Measurements from ENCODE around the gene GALNT18.
A peak's percentile ranks its signal among the peaks of the same experiment; 100 is the strongest.

Gene GALNT18

DNA sequence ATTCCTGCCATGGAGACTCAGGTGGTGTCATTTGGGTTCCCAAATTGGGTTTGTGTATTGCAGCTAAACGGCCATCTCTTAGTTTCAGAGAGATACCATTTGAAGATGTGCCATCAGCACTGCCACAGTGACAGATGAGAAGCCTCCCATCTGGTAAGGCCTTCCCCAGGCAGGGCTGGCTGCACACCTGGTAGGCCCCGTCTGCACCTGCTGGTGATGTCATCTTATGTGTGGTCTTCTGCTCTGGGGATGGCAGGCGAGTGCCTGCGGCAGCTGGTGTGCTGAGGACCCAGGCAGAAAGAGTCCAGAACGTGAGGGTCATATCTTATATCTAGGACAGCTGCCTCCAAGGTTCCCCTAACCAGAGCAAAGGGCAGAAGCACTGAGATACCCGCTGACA lies 369.4 kb downstream of the GALNT18 start:
- peak; percentile 73 for DNase-seq

DNA sequence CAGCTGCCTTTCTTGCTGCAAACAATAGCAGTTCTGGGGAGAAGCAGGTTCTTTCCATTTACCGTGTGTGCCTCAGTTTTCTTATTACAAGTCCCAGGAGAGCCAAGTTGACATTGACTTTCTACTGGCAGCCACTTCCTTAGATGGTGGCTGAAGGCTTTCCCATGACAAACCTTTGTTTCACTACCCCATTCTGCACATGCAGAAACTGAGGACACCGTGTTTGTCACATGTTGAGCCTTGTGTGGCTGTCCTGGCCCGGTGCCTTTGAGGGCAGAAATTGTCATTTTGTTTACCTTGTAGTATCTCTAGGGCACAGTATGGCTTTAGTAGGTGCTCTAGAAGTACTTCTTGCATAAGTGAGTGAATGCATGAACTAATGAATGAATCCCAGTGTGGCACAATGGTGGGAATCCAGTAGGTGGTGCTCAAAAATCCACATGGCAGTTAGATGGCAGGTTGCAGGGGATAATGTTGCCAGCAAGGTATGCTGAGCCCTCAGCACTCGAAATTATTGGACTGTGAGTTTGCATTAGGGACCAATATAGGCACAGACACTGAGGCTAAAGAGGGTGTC lies 370.3 kb downstream of the GALNT18 start:
- no peak for DNase-seq

DNA sequence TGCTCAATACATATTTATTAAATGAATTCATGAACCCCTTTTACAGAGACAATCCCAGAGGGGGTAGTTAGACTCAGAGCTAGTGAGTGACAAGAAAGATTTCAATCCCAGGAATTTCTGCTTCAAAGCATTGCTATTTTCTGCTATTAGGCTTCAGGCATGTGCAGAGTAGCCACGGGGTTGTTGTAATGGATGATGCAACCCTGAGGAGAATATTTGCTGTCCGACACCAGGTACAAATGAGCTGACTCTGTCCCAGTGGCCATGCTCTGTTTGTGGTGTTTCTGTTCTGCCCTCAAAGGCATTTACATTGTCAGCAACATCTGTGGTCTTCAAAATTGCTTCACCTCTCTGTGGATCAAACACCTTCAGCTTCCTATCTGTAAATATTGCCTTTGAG lies 371.3 kb downstream of the GALNT18 start:
- DNase-seq = no peak

- no peak for DNase-seq
Observed at GRCh38 chr11:11247576-11247975, 374.2 kb downstream of the GALNT18 start.

GRCh38 chr11:11247086-11247485 lies 374.7 kb downstream of the GALNT18 start:
- no peak for DNase-seq

- DNase-seq = no peak
Observed at GRCh38 chr11:11246166-11246565, 375.6 kb downstream of the GALNT18 start.

GRCh38 chr11:11245453-11245852 lies 376.4 kb downstream of the GALNT18 start:
- DNase-seq = no peak

GRCh38 chr11:11244470-11245080 lies 377.2 kb downstream of the GALNT18 start:
- DNase-seq = no peak

GRCh38 chr11:11243590-11244469 lies 378.0 kb downstream of the GALNT18 start:
- no peak for DNase-seq

DNA sequence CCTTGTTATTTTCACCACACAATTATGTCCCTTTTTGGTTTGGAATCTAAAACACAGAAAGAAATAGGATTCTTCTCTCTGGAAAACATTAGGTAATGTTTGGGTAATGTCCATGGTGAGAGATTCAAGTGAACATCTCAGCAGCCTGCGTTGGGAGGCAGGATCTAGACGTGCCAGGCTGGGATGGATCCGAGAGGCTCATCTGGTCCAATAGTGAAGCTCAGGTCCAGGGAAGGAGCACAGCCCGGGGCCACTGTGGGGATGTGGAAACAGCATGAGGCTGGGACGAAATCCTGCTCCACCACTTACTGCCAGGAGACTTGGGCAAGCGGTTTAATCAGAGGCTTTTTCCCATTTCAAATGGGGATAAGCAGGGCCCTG lies 378.6 kb downstream of the GALNT18 start:
- DNase-seq = no peak

- DNase-seq = no peak
Observed at GRCh38 chr11:11241284-11241683, 380.5 kb downstream of the GALNT18 start.

- no peak for DNase-seq
Observed at GRCh38 chr11:11239959-11240358, 381.8 kb downstream of the GALNT18 start.

- no peak for DNase-seq
Observed at GRCh38 chr11:11237070-11237832, 384.6 kb downstream of the GALNT18 start.

GRCh38 chr11:11236498-11237059 lies 385.2 kb downstream of the GALNT18 start:
- no peak for DNase-seq

- DNase-seq = no peak
Observed at GRCh38 chr11:11231763-11232162, 390.0 kb downstream of the GALNT18 start.

- no peak for DNase-seq
Observed at GRCh38 chr11:11230802-11231562, 390.8 kb downstream of the GALNT18 start.

GRCh38 chr11:11230087-11230486 lies 391.7 kb downstream of the GALNT18 start:
- DNase-seq = no peak

- DNase-seq = no peak
Observed at GRCh38 chr11:11229647-11230046, 392.2 kb downstream of the GALNT18 start.

- DNase-seq = no peak
Observed at GRCh38 chr11:11227296-11228085, 394.3 kb downstream of the GALNT18 start.
